B cell (primary cell): ENCODE data around the gene SRD5A1.

Experiments
- CTCF ChIP-seq: fragments of 200-600 bp; IDR thresholded peaks from one replicate; pipeline ENCODE4 v1.8.0; 2022; ENCODE audit warnings: antibody characterized with exemption, mild to moderate bottlenecking
- EZH2 ChIP-seq: IDR thresholded peaks from 2 replicates; pipeline ENCODE4 v1.6.1; 2012; ENCODE audit warnings: borderline replicate concordance, low read depth, mild to moderate bottlenecking, moderate library complexity, low read length; ENCODE audit not compliant: insufficient read depth, poor library complexity, severe bottlenecking

- TF ChIP-seq CTCF, result no peak
- no peak for TF ChIP-seq EZH2
Observed at GRCh38 chr5:6715758-6716628, 82.8 kb downstream of the SRD5A1 start.
